Vagina (tissue), 2 donors: ENCODE measurements around the gene ZC3H12D.

Source experiments
- POLR2A ChIP-seq, 2 donors: fragments of 450-650 bp; IDR thresholded peaks; one replicate each; pipeline ENCODE4 v1.6.1; 2017; ENCODE audit warnings: antibody characterized with exemption in 2 of 2, mild to moderate bottlenecking in 2 of 2, moderate library complexity in 2 of 2
- POLR2AphosphoS5 ChIP-seq, 2 donors: sonication (generic); formaldehyde crosslinking; IDR thresholded peaks; one replicate each; pipeline ENCODE4 v1.9.0; 2017; ENCODE audit warnings: antibody characterized with exemption in 2 of 2, mild to moderate bottlenecking in 2 of 2, low read depth in 1 of 2; ENCODE audit not compliant: insufficient read depth in 1 of 2
- TF ChIP-seq, protein P1 (sequence below), 3 experiments: fragments of 450-650 bp in 2 of 3; fragments of 200-600 bp in 1 of 3; sonication (generic) in 1 of 3; IDR thresholded peaks; one replicate each; pipeline ENCODE4 v1.5.1; 2017 to 2019; ENCODE audit warnings: antibody characterized with exemption in 3 of 3, mild to moderate bottlenecking in 2 of 3, moderate library complexity in 2 of 3

GRCh38 chr6:149501201-149501600 is 16.4 kb upstream of the ZC3H12D start:
- TF ChIP-seq, protein P1, sequence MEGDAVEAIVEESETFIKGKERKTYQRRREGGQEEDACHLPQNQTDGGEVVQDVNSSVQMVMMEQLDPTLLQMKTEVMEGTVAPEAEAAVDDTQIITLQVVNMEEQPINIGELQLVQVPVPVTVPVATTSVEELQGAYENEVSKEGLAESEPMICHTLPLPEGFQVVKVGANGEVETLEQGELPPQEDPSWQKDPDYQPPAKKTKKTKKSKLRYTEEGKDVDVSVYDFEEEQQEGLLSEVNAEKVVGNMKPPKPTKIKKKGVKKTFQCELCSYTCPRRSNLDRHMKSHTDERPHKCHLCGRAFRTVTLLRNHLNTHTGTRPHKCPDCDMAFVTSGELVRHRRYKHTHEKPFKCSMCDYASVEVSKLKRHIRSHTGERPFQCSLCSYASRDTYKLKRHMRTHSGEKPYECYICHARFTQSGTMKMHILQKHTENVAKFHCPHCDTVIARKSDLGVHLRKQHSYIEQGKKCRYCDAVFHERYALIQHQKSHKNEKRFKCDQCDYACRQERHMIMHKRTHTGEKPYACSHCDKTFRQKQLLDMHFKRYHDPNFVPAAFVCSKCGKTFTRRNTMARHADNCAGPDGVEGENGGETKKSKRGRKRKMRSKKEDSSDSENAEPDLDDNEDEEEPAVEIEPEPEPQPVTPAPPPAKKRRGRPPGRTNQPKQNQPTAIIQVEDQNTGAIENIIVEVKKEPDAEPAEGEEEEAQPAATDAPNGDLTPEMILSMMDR (IDR thresholded peaks at IDR 0.05): no peak
- TF ChIP-seq POLR2A (IDR thresholded peaks at IDR 0.05) (no peak), POLR2AphosphoS5 (IDR thresholded peaks at IDR 0.05; ENCODE audit: insufficient read depth in 1 of 2, low read depth in 1 of 2) (no peak)
